MM.1S (cell line): ENCODE measurements around the gene KRTAP3-1.

Source experiments
- DNase-seq: peaks from one replicate; pipeline ENCODE4 v3.0.0-alpha.2; 2015
- H2AFZ ChIP-seq: fragments of 300-600 bp; sonication (generic); 2 replicates; pipeline ENCODE4 v1.6.0; 2016; ENCODE audit warnings: antibody characterized with exemption, low read length
- H3F3A ChIP-seq: fragments of 300-600 bp; sonication (generic); 2 replicates; pipeline ENCODE4 v1.6.1; 2016; ENCODE audit warnings: mild to moderate bottlenecking, antibody characterized with exemption, low read length, moderate library complexity, mixed read lengths; ENCODE audit not compliant: insufficient read depth
- H3K27ac ChIP-seq: fragments of 300-600 bp; sonication (generic); 2 replicates; pipeline ENCODE4 v1.5.1; 2016; ENCODE audit warnings: mild to moderate bottlenecking, low read length
- H3K27me3 ChIP-seq: fragments of 300-600 bp; sonication (generic); replicated peaks from 2 replicates; pipeline ENCODE4 v1.6.0; 2016; ENCODE audit warnings: low read length; ENCODE audit not compliant: insufficient read depth
- H3K36me3 ChIP-seq: fragments of 300-600 bp; sonication (generic); replicated peaks from 2 replicates; pipeline ENCODE4 v1.6.1; 2016; ENCODE audit warnings: mild to moderate bottlenecking, low read length, mixed read lengths; ENCODE audit not compliant: insufficient read depth
- H3K4me1 ChIP-seq: fragments of 300-600 bp; sonication (generic); 2 replicates; pipeline ENCODE4 v1.6.1; 2016; ENCODE audit warnings: low read length, mixed read lengths
- H3K4me2 ChIP-seq: fragments of 300-600 bp; sonication (generic); 2 replicates; pipeline ENCODE4 v1.6.0; 2016; ENCODE audit warnings: low read depth, low read length
- H3K4me3 ChIP-seq: fragments of 300-600 bp; sonication (generic); 2 replicates; pipeline ENCODE4 v1.5.1; 2016; ENCODE audit warnings: low read length, mixed read lengths
- H3K79me2 ChIP-seq: fragments of 300-600 bp; sonication (generic); 2 replicates; pipeline ENCODE4 v1.6.1; 2016; ENCODE audit warnings: mixed run types, low read length, mixed read lengths
- H3K9ac ChIP-seq: fragments of 300-600 bp; sonication (generic); 2 replicates; pipeline ENCODE4 v1.6.1; 2016; ENCODE audit warnings: low read length, mixed read lengths
- H3K9me2 ChIP-seq: fragments of 300-600 bp; sonication (generic); replicated peaks from 2 replicates; pipeline ENCODE4 v1.6.1; 2016; ENCODE audit warnings: mild to moderate bottlenecking, low read length, mixed read lengths; ENCODE audit not compliant: insufficient read depth
- H3K9me3 ChIP-seq: fragments of 300-600 bp; sonication (generic); replicated peaks from 2 replicates; pipeline ENCODE4 v1.6.1; 2016; ENCODE audit warnings: mild to moderate bottlenecking, low read length, mixed read lengths; ENCODE audit not compliant: insufficient read depth
- H4K20me1 ChIP-seq: fragments of 300-600 bp; sonication (generic); 2 replicates; pipeline ENCODE4 v1.6.1; 2016; ENCODE audit warnings: mild to moderate bottlenecking, low read length, moderate library complexity, mixed read lengths; ENCODE audit not compliant: insufficient read depth
- EZH2 ChIP-seq: fragments of 300-600 bp; sonication (generic); optimal IDR thresholded peaks from 2 replicates; pipeline ENCODE3; 2017; ENCODE audit warnings: low read depth, mild to moderate bottlenecking, antibody characterized with exemption, low read length, mixed read lengths
- EZH2phosphoT487 ChIP-seq: fragments of 300-600 bp; sonication (generic); IDR thresholded peaks from 2 replicates; pipeline ENCODE4 v1.6.1; 2018; ENCODE audit warnings: antibody characterized with exemption, low read length
- TF ChIP-seq, protein P1 (sequence below): fragments of 300-600 bp; sonication (generic); IDR thresholded peaks from 2 replicates; pipeline ENCODE4 v1.5.1; 2016; ENCODE audit warnings: antibody characterized with exemption, low read length, mixed read lengths

The KRTAP3-1 gene

DNA sequence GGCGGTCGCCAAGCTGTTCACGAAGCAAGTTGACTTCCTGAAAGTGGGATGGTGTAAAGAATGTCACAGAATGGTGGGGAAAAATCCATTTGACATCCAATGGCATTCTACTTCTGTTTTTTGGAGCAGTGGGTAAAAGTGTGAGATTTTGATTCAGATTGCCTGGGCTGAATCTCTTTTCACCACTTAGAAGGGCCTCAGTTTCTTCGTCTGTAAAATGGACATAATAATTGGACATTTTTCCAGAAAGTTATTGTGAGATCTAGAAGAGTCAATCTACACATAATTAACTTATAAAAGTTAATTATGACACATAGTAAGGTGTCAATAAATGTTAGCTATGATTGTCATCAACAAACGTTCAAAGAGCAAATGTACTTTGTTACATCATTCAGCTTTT, 27.8 kb downstream of the KRTAP3-1 start:
- no peak overlapping the region for H3K4me3 ChIP-seq
- no peaks in the 10 kb centered on the region for H3F3A ChIP-seq
- H3K36me3 ChIP-seq: no peaks in the 10 kb centered on the region
- no peak for DNase-seq
- no peak overlapping the region for H3K4me2 ChIP-seq
- no peaks in the 10 kb centered on the region for H3K9me2 ChIP-seq
- no peaks in the 10 kb centered on the region for H4K20me1 ChIP-seq
- no peaks in the 10 kb centered on the region; the same call in 1 of the 2 replicates for H3K27me3 ChIP-seq
- no peaks in the 10 kb centered on the region for H3K79me2 ChIP-seq
- TF ChIP-seq EZH2: no peak
- no peak for TF ChIP-seq EZH2phosphoT487
- TF ChIP-seq, protein P1, sequence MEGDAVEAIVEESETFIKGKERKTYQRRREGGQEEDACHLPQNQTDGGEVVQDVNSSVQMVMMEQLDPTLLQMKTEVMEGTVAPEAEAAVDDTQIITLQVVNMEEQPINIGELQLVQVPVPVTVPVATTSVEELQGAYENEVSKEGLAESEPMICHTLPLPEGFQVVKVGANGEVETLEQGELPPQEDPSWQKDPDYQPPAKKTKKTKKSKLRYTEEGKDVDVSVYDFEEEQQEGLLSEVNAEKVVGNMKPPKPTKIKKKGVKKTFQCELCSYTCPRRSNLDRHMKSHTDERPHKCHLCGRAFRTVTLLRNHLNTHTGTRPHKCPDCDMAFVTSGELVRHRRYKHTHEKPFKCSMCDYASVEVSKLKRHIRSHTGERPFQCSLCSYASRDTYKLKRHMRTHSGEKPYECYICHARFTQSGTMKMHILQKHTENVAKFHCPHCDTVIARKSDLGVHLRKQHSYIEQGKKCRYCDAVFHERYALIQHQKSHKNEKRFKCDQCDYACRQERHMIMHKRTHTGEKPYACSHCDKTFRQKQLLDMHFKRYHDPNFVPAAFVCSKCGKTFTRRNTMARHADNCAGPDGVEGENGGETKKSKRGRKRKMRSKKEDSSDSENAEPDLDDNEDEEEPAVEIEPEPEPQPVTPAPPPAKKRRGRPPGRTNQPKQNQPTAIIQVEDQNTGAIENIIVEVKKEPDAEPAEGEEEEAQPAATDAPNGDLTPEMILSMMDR: no peak
- no peak overlapping the region for H3K9ac ChIP-seq
- H3K4me1 ChIP-seq: no peaks in the 10 kb centered on the region
- no peak overlapping the region for H3K27ac ChIP-seq
- no peak overlapping the region for H2AFZ ChIP-seq
- no peaks in the 10 kb centered on the region for H3K9me3 ChIP-seq

DNA sequence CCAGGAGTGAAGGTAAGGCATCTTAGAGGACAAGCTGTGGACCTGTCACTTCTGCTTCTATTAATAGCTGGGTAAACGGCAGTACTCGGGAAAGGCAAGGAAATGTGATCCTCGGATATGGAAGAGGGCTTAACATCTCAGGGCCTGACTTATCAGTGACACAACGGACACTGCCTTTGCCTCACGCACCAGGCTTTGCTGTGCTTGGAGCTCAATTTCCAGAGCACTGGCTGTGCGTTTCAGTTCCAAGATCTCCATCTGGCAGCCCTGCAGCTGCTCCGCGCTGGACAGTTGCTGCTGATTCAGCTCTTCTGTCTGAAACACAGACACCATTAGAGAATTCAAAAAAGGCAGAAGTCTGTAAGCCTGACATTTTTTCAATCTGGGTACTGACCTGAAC, 28.3 kb downstream of the KRTAP3-1 start:
- Histone ChIP-seq H3K4me2 (no peak overlapping the region), H3K36me3 (no peaks in the 10 kb centered on the region), H3K4me3 (no peak overlapping the region), H4K20me1 (no peaks in the 10 kb centered on the region), H3F3A (no peaks in the 10 kb centered on the region), H3K27ac (no peak overlapping the region), H3K9me3 (no peaks in the 10 kb centered on the region), H3K9ac (no peak overlapping the region), H2AFZ (no peak overlapping the region), H3K27me3 (no peaks in the 10 kb centered on the region; the same call in 1 of the 2 replicates), H3K9me2 (no peaks in the 10 kb centered on the region), H3K4me1 (no peaks in the 10 kb centered on the region), H3K79me2 (no peaks in the 10 kb centered on the region)
- DNase-seq: no peak
- TF ChIP-seq EZH2 (no peak), EZH2phosphoT487 (no peak)
- TF ChIP-seq, protein P1: no peak

DNA sequence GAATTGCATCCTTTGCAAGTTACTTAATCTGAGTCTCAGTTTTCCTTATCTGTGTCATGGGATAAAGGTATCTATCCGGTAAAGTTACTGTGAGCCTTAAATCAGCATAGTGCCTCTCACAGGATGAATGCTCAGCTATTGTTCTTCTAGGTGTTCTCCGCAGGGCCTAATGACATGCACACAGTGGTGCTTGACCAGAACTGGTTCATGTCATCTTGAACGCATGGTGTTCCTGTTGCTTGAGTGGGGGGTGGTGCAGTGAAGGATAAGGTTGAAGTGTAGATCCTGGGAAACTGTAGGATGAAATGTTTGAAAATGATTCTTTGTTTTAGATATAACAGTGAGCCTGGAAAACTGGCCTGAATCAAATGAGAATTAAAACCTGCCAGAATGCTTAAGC, 28.8 kb downstream of the KRTAP3-1 start:
- Histone ChIP-seq H4K20me1 (no peaks in the 10 kb centered on the region), H3K4me2 (no peak overlapping the region), H3K9me2 (no peaks in the 10 kb centered on the region), H2AFZ (no peak overlapping the region), H3K27me3 (no peaks in the 10 kb centered on the region), H3K27ac (no peak overlapping the region), H3K79me2 (no peaks in the 10 kb centered on the region), H3K36me3 (no peaks in the 10 kb centered on the region), H3K9me3 (no peaks in the 10 kb centered on the region), H3F3A (no peaks in the 10 kb centered on the region), H3K4me1 (no peaks in the 10 kb centered on the region), H3K9ac (no peak overlapping the region), H3K4me3 (no peak overlapping the region)
- no peak for DNase-seq
- TF ChIP-seq, protein P1: no peak
- TF ChIP-seq EZH2: no peak
- TF ChIP-seq EZH2phosphoT487: no peak
